Stimulated activated CD4-positive, alpha-beta T cell treated with anti-CD3 and anti-CD28 coated beads, Interleukin-15, amount 100 ng/mL, for 48 hours (primary cell): ENCODE measurements around the gene CACNA2D3.

Experiments used
- DNase-seq, 2 donors: peaks; one replicate each; pipeline ENCODE4 v3.0.0-alpha.2; 2020; ENCODE audit warnings: low read depth in 2 of 2

CACNA2D3 gene

DNA sequence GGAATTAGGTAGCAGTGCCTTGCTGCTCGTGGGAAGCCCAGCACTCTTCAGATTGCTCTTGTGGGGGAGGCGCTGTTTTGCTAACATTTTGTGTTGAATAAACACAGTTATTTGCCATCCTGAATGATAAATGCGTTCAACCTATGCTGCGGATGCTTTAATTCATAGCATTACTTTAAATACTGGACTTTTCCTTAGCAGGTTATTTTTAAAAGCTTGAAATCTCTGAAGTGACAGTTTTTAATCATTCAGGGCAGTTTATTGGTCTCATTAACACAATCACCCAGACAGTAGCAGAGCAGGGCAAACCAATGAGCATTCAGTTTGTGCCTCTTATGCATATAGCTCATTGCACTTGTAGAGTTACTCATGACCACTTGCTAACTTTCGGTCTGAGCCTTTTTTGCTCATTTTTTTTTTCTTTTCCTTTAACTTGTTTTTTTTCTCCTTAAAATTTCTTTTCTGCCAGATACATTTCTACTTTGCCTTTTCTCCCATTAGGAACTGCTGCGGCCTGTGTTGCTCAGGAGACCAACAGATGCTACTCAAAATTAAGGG lies 5.2 kb downstream of the CACNA2D3 start:
- DNase-seq: no peak

- DNase-seq: no peak
Observed at GRCh38 chr3:54131026-54131605, 8.8 kb downstream of the CACNA2D3 start.

GRCh38 chr3:54131890-54132289 lies 9.5 kb downstream of the CACNA2D3 start:
- DNase-seq: no peak

DNA sequence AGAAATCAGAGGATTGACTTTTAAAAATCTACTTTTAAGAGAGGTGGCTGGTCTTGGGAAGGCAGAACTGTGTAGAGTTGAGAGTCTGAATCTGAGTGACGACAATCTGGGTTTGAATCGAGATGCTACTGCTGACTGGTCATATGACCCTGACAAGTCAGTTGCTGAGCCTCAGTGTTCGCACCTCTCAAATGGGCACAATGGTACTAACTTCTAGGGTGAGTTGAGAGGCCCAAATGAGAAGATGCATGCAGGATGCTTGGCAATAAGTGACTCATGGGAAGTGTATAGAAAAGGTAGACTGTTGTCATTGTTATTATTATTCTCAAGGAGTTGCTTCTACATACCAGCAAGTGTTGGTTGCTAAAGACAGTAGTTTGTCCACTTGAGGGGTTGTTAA lies 10.3 kb downstream of the CACNA2D3 start:
- no peak for DNase-seq

GRCh38 chr3:54133196-54133595 lies 10.8 kb downstream of the CACNA2D3 start:
- DNase-seq: no peak

DNA sequence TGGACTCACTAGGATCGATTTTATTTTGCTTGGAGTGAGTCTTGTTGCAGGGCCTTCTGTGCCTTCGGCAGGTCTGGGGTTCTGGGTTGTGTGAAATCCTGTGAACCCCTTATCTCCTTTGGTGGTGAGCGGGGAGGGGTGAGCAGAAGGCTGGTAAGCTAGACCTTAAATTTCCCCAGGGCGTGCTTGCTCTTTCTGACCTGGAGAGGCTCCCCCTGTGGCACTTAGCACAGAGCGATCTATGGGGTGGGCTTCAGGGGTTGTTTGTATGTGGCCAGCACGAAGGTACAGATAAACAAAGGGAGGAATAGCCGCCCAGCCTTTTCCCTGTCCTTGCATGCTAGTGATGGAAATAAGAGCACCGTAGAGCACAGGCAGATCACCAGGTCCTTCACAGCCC lies 11.8 kb downstream of the CACNA2D3 start:
- no peak for DNase-seq

GRCh38 chr3:54134713-54135112 lies 12.4 kb downstream of the CACNA2D3 start:
- no peak for DNase-seq

- no peak for DNase-seq
Observed at GRCh38 chr3:54137311-54137710, 15.0 kb downstream of the CACNA2D3 start.

GRCh38 chr3:54138937-54139547 lies 16.7 kb downstream of the CACNA2D3 start:
- no peak for DNase-seq

- DNase-seq: no peak
Observed at GRCh38 chr3:54139630-54140029, 17.3 kb downstream of the CACNA2D3 start.

- DNase-seq: no peak
Observed at GRCh38 chr3:54144284-54144683, 21.9 kb downstream of the CACNA2D3 start.

- DNase-seq: no peak
Observed at GRCh38 chr3:54146506-54147239, 24.3 kb downstream of the CACNA2D3 start.

DNA sequence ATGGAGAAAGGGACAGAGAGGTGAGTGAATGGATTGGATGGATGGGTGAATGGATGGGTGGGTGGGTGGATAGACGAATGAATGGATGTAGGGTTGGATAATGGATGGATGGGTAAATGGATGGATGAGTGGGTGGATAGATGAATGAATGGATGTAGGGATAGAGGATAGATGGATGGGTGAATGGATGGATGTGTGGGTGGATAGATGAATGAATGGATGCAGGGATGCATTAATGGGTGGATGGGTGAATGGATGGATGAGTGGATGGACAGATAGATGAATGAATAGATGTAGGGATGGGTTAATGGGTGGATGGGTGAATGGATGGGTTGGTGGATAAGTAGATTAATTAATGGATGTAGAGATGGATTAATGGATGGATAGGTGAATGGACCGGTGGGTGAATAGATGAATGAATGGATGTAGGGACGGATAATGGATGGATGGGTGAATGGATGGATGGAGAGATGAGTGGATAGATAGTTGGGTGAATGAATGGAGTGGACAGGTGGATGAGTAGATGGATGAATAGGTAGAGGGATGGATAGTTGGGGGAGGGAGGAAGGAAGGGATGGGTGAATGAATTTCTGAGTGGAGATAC lies 28.6 kb downstream of the CACNA2D3 start:
- no peak for DNase-seq

- no peak for DNase-seq
Observed at GRCh38 chr3:54153477-54153876, 31.1 kb downstream of the CACNA2D3 start.

- DNase-seq: no peak
Observed at GRCh38 chr3:54157860-54158259, 35.5 kb downstream of the CACNA2D3 start.

DNA sequence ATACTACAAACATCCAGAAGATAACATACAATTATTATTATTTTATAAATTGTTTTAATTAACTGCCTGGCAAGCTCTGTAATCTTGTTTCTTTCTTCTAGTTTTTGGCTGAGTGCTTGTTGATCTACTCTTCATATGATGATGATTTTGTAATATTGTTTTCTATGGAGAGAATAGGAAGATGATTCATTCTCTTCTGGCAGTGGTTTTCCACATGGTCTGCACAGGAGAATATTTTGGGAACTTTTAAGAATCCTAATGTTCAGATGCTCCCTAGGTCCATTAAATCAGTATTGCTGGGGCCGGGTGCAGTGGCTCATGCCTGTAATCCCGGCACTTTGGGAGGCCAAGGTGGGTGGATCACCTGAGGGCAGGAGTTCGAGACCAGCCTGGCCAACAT lies 37.6 kb downstream of the CACNA2D3 start:
- no peak for DNase-seq

GRCh38 chr3:54163441-54163840 lies 41.1 kb downstream of the CACNA2D3 start:
- DNase-seq: no peak

- DNase-seq: no peak
Observed at GRCh38 chr3:54164192-54164975, 42.0 kb downstream of the CACNA2D3 start.

DNA sequence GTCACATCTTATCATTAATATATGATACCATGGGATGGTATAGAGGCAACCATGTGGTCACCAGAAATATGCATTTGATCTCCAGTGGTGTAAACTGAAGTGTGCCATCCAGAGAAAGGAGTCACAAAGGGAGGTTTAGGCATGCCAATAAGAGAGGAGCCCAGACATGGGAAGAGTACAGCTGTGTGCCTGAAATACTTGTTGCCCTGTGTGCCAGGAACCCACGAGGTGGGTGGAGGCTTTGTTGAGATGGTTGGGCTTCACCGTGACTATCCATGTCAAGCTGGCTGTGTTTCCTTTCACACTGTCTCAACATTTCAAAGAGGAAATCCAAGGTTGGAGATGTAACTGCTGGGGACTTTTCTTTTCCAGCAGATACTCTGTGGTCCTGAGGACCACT lies 43.5 kb downstream of the CACNA2D3 start:
- no peak for DNase-seq

DNA sequence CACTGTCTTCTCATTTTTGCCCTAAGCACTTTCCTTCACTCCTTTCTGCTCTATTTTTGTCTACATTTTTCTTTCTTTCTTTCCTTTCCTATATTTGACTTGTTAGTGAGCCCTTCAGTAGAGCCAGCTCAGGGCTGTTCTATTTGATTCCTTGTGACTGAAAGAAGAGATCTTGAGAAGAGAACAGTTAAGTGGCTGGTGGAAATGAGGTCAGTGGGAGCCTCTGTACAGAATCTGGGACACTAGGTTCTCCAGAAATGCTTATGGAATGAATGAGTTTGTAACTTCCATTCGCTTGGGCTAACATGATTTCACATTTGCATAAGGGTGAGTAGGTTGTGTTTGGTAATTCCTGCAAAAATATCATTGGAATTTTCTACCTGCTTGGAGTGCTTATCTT lies 45.6 kb downstream of the CACNA2D3 start:
- DNase-seq: no peak

DNA sequence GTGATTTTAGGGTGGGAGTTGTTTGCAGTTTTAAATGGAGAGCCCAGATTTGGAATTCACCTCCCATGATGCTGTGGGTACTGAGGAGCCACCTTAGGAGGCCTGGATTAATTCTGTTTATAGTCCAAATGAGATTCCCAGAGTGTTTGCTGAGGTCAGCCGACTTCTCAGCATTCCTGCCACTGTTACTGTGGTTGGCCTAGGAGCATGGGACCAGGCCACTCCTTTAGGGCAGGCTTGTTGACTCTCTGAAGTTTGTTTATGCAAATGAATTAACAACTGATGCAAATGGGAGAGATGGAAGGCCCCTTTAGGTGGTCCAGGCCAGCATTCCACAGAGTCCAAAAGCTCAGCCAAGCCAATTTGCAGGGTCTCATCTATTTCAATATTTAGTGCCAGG lies 46.1 kb downstream of the CACNA2D3 start:
- DNase-seq: no peak

DNA sequence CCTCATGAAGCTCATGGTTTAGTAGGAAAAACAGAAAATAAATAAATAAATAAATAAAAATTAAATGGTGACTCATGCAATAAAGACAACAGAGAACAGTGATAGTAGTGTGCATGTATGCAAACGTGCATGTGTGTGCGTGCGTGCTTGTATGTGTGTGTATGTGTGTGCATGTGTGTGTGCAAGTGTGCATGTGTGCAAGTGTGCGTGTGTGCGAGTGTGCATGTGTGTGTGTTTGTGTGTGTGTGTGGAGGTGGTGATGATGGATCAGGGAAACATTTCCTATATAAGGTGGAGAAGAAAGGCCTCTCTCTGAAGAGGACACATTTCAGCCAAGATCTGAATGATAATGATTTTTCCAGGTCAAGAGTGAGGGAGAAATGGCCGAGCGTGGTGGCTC lies 47.2 kb downstream of the CACNA2D3 start:
- no peak for DNase-seq
